Muscle of leg (tissue), 11 donors: ENCODE data around the gene SLC12A7. TPM values are rescaled to one million over a fixed set of nuclear protein-coding genes. Genes with fewer than 3 reads are reported as not detected.
"Not testable (repeated sequence)": the region's sequence is repeated elsewhere in the genome, so short reads cannot be mapped to it uniquely, and the experiment has no call there.

Experiments
- DNase-seq: peaks from one replicate; pipeline ENCODE4 v3.0.0; 2013
- H3K27ac ChIP-seq: one replicate; pipeline ENCODE4 v1.5.1; 2013; ENCODE audit warnings: mild to moderate bottlenecking, low read length, control low read depth
- H3K27me3 ChIP-seq: one replicate; pipeline ENCODE4 v1.6.1; 2013; ENCODE audit warnings: low read length; ENCODE audit not compliant: control insufficient read depth, insufficient read depth
- H3K36me3 ChIP-seq: one replicate; pipeline ENCODE4 v1.6.1; 2013; ENCODE audit warnings: low read length; ENCODE audit not compliant: control insufficient read depth, insufficient read depth
- H3K4me1 ChIP-seq: one replicate; pipeline ENCODE4 v1.6.1; 2013; ENCODE audit warnings: low read length; ENCODE audit not compliant: control insufficient read depth, insufficient read depth
- H3K4me3 ChIP-seq: one replicate; pipeline ENCODE4 v1.5.1; 2013; ENCODE audit warnings: low read length, control low read depth
- H3K9me3 ChIP-seq: replicated peaks from 2 replicates; pipeline ENCODE4 v1.6.1; 2013; ENCODE audit warnings: low read depth, low read length; ENCODE audit not compliant: control insufficient read depth
- WGBS: methylation state at CpG from one replicate; pipeline ENCODE4 v1.1.5; 2013; ENCODE audit warnings: missing lambda C conversion rate; ENCODE audit not compliant: insufficient coverage; 5-methylcytosine and 5-hydroxymethylcytosine counted together
- polyA plus RNA-seq, 8 donors: library from polyadenylated mRNA; unstranded; fragments of 120-200 nt; gene quantifications; one replicate each; pipeline versions ENCODE4 v1.2.1 to v1.2.3, GENCODE V29; 2013; ENCODE audit warnings: inconsistent platforms in 1 of 8, low replicate concordance in 1 of 8; ENCODE audit not compliant: insufficient read length in 8 of 8, insufficient read depth in 1 of 8
- total RNA-seq: library from RNA; stranded (reverse); fragments of 120-200 nt; gene quantifications from one replicate; pipeline ENCODE4 v1.2.4, GENCODE V29; 2013

The SLC12A7 gene
- total and polyA plus RNA-seq, 9 donors: 5.5 to 12.5 (median 10.8) TPM

DNA sequence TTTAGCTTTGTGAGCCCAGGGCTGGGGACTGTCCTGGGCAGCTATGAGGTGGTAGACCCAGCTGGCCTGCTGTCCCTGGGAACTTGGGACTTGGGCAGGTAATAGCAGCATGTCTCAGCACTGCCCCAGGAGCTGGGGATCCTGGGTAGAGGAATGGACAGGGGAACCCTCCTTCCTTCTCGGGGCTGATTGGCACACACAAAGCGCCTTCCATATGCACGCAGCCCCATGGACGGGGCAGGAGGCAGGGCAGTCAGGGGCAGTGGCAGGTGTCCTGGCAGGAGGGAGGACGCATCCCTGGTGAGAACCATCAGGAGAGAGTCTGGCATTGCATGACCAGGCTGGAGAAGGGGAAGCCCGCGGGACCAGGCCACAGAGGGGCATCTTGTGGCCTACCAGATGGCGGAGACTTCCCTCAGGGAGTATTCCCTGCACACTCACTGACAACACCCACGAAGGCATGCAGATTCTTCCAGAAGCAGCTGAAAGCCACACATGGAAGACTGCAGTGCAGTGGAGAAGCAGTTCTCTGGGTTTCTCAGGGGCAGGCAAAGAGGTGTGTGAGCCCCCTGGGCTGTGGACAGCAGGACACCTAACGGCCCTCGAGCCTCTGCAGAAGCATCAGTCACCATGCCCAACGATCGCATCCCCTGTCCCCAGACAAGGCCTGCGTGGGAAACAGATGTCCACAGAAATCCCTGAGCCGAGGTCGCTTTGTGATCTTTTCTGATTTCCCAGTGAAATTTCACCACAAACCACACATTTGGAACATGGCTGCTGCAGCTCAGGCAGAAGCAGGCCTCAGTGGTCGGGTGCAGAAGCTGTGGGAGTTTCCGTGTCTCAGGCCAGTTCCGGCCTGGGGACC, 110.2 kb downstream of the SLC12A7 start:
- Histone ChIP-seq H3K9me3 (no peaks in the 10 kb centered on the region), H3K4me3 (no peak overlapping the region), H3K36me3 (no peaks in the 10 kb centered on the region), H3K27me3 (peaks cover 49% of the 10 kb centered on the region), H3K27ac (no peak overlapping the region), H3K4me1 (peaks cover 33% of the 10 kb centered on the region)
- 74% methylated on average over 13 of the region's 19 CpGs for WGBS
- no peak for DNase-seq

DNA sequence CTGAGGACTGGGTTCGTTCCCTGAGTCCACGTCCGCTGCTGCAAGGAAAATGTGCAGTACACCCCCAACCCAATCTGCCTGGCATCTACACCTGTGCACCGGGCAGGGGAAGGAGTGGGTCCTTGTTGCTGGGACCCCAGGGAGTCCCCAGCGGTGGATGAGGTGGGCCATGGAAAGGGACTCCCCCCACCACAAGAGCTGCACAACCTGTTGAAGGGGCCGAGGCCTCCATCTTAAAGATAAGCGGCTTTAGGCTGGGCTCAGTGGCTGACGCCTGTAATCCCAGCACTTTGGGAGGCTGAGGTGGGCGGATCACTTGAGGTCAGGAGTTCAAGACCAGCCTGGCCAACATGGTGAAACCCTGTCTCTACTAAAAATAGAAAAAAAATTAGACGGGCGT, 111.0 kb downstream of the SLC12A7 start:
- Histone ChIP-seq H3K4me1 (peaks cover 33% of the 10 kb centered on the region), H3K27me3 (peaks cover 42% of the 10 kb centered on the region)
- DNase-seq, H3K36me3 ChIP-seq, H3K9me3 ChIP-seq, H3K4me3 ChIP-seq, H3K27ac ChIP-seq: not testable (repeated sequence)
- WGBS: 85% methylated on average over 5 of the region's 11 CpGs

Other genes starting within 250 kb of the SLC12A7 start
- gene BRD9, start 219.3 kb downstream of the SLC12A7 start, total RNA-seq: 29.7 TPM
- gene BRD9, start 219.3 kb downstream of the SLC12A7 start, polyA plus RNA-seq: 10 to 100 TPM; 26.4 to 33.5 (median 30.5) TPM
- gene TRIP13, start 219.2 kb downstream of the SLC12A7 start, total RNA-seq: 5.7 TPM
- 10 to 100 TPM in 2 of 8 donors, 1 to 10 TPM in 6; 5.9 to 10.8 (median 8.3) TPM for gene TRIP13, start 219.2 kb downstream of the SLC12A7 start, polyA plus RNA-seq
- 2.3 TPM for gene NKD2, start 103.3 kb downstream of the SLC12A7 start, total RNA-seq
- gene NKD2, start 103.3 kb downstream of the SLC12A7 start, polyA plus RNA-seq: 1 to 10 TPM; 1.5 to 5.3 (median 2.5) TPM
- not detected for gene SLC6A19, start 89.5 kb upstream of the SLC12A7 start, total RNA-seq
- 1 to 10 TPM in 2 of 8 donors, under 1 TPM in 3, not detected in 3; 0.03 to 9.9 (median 0.11) TPM for gene SLC6A19, start 89.5 kb upstream of the SLC12A7 start, polyA plus RNA-seq
- gene SLC6A18, start 113.3 kb upstream of the SLC12A7 start, total RNA-seq: not detected
- gene SLC6A18, start 113.3 kb upstream of the SLC12A7 start, polyA plus RNA-seq: not detected
- gene TERT, start 183.0 kb upstream of the SLC12A7 start, total RNA-seq: not detected
- under 1 TPM in 4 of 8 donors, not detected in 4; 0.05 to 0.23 (median 0.15) TPM for gene TERT, start 183.0 kb upstream of the SLC12A7 start, polyA plus RNA-seq
- 58.4 TPM for gene CLPTM1L, start 233.0 kb upstream of the SLC12A7 start, total RNA-seq
- gene CLPTM1L, start 233.0 kb upstream of the SLC12A7 start, polyA plus RNA-seq: 10 to 100 TPM; 49.1 to 73.6 (median 60.4) TPM